Right forelimb (tissue), 1 donor: Measurements from ENCODE around the gene EDA.
A peak's percentile ranks its signal among the peaks of the same experiment; 100 is the strongest.

ENCODE experiments used
- DNase-seq: peaks from one replicate; pipeline ENCODE4 v3.0.0-alpha.2; 2018

The EDA gene

GRCh38 chrX:70030301-70030767 lies 414.4 kb downstream of the EDA start:
- DNase-seq = peak; percentile 55

- no peak for DNase-seq
Observed at GRCh38 chrX:70032792-70033191, 416.9 kb downstream of the EDA start.

GRCh38 chrX:70033348-70034051 lies 417.6 kb downstream of the EDA start:
- no peak for DNase-seq

- DNase-seq = no peak
Observed at GRCh38 chrX:70034646-70035045, 418.7 kb downstream of the EDA start.

GRCh38 chrX:70038515-70038914 lies 422.6 kb downstream of the EDA start:
- no peak for DNase-seq

- DNase-seq = no peak
Observed at GRCh38 chrX:70038951-70039350, 423.0 kb downstream of the EDA start.

- no peak for DNase-seq
Observed at GRCh38 chrX:70039758-70040157, 423.8 kb downstream of the EDA start.

GRCh38 chrX:70041993-70042392 lies 426.1 kb downstream of the EDA start:
- no peak for DNase-seq

GRCh38 chrX:70042399-70043371 lies 426.8 kb downstream of the EDA start:
- no peak for DNase-seq

- no peak for DNase-seq
Observed at GRCh38 chrX:70043685-70044084, 427.8 kb downstream of the EDA start.

- DNase-seq = no peak
Observed at GRCh38 chrX:70044541-70045245, 428.8 kb downstream of the EDA start.

GRCh38 chrX:70046978-70047377 lies 431.1 kb downstream of the EDA start:
- no peak for DNase-seq

- DNase-seq = no peak
Observed at GRCh38 chrX:70049406-70049805, 433.5 kb downstream of the EDA start.

- no peak for DNase-seq
Observed at GRCh38 chrX:70049925-70050324, 434.0 kb downstream of the EDA start, which contains the start of gene AWAT2. Gene AWAT2, minus strand, starts transcription at chrX:70049938. Its CDS starts 6 bp downstream, at chrX:70049932.

GRCh38 chrX:70052895-70053615 lies 437.1 kb downstream of the EDA start:
- no peak for DNase-seq

- no peak for DNase-seq
Observed at GRCh38 chrX:70054391-70054790, 438.5 kb downstream of the EDA start.

- DNase-seq = no peak
Observed at GRCh38 chrX:70062076-70062475, 446.2 kb downstream of the EDA start, which contains the start of gene OTUD6A. Gene OTUD6A, plus strand, starts transcription at chrX:70062457. Its CDS starts 68 bp downstream, at chrX:70062525.

GRCh38 chrX:70062961-70063550 lies 447.1 kb downstream of the EDA start:
- no peak for DNase-seq

GRCh38 chrX:70066646-70067045 lies 450.7 kb downstream of the EDA start:
- no peak for DNase-seq

- no peak for DNase-seq
Observed at GRCh38 chrX:70079297-70079696, 463.4 kb downstream of the EDA start.

GRCh38 chrX:70079870-70080269 lies 464.0 kb downstream of the EDA start:
- DNase-seq = no peak

- DNase-seq = no peak
Observed at GRCh38 chrX:70082723-70083122, 466.8 kb downstream of the EDA start.
